Spleen (tissue), 7 donors: ENCODE data around the gene CYP11A1.

Experiments
- CTCF ChIP-seq, 11 experiments: fragments of 200-600 bp in 7 of 11; fragments of 450-650 bp in 4 of 11; sonication (generic) in 4 of 11; IDR thresholded peaks in 8 of 11; conservative IDR thresholded peaks in 3 of 11; 1 replicate in 7 of 11; 2 replicates in 4 of 11; pipeline versions ENCODE4 v1.4.0 to v1.8.0; 2016 to 2021; ENCODE audit warnings: antibody characterized with exemption in 11 of 11, inconsistent platforms in 4 of 11, mild to moderate bottlenecking in 1 of 11
- POLR2A ChIP-seq, 3 donors: fragments of 450-650 bp; IDR thresholded peaks; one replicate each; pipeline ENCODE4 v1.5.1; 2017; ENCODE audit warnings: antibody characterized with exemption in 3 of 3, mild to moderate bottlenecking in 1 of 3
- POLR2AphosphoS5 ChIP-seq, 3 donors: sonication (generic); formaldehyde crosslinking; IDR thresholded peaks; one replicate each; pipeline ENCODE4 v1.5.1; 2017; ENCODE audit warnings: antibody characterized with exemption in 3 of 3
- donor health status: DM: no; HTN: no; CAD: no; lungs with moderate emphysema.
- donor health status: DM: no; HTN: no; CAD: no.
- donor health status: DM: no; HTN: no; CAD: no.

- no peak for TF ChIP-seq CTCF (IDR thresholded peaks at IDR 0.05 in 8 of 11, conservative IDR thresholded peaks at IDR 0.05 in 3 of 11)
- no peak for TF ChIP-seq POLR2A (IDR thresholded peaks at IDR 0.05)
- no peak for TF ChIP-seq POLR2AphosphoS5 (IDR thresholded peaks at IDR 0.05)
Measured at GRCh38 chr15:74396146-74396438, 28.6 kb upstream of the CYP11A1 start.
